Mucosa of descending colon (tissue), 3 donors: ENCODE measurements around the gene MMP14. TPM values are rescaled to one million over a fixed set of nuclear protein-coding genes. Genes with fewer than 3 reads are reported as not detected.

Experiments
- ATAC-seq: fragments of 200-7000 bp; cut with Tn5 transposase; one replicate; pipeline ENCODE4 v1.9.1; 2020; ENCODE audit warnings: mild to moderate bottlenecking, moderate library complexity
- DNase-seq, 3 donors: peaks; one replicate each; pipeline ENCODE4 v3.0.0-alpha.2; 2020
- H3K36me3 ChIP-seq: fragments of 200-600 bp; one replicate; pipeline ENCODE4 v1.8.0; 2021; ENCODE audit warnings: low read depth, mild to moderate bottlenecking
- H3K4me1 ChIP-seq: fragments of 200-600 bp; one replicate; pipeline ENCODE4 v1.8.0; 2021; ENCODE audit warnings: low read depth, mild to moderate bottlenecking
- H3K4me3 ChIP-seq: fragments of 200-600 bp; one replicate; pipeline ENCODE4 v1.8.0; 2021; ENCODE audit warnings: mild to moderate bottlenecking
- H3K9me3 ChIP-seq: fragments of 200-600 bp; one replicate; pipeline ENCODE4 v1.8.0; 2021; ENCODE audit warnings: mild to moderate bottlenecking
- intact Hi-C, 2 donors: fragments of 100-400 bp; cut with DNase I in 1 of 2; cut with micrococcal nuclease in 1 of 2; formaldehyde crosslinking; loops; one replicate each; pipeline versions ENCODE4 v1.11.0 to v1.11.1; 2022; cut with DNase I, micrococcal nuclease
- total RNA-seq, 3 donors: library from RNA; stranded (reverse); fragmentation: NEBNext Ultra II Directional in 2 of 3; extraction: Animal tissue kit (Norgen Biotek cat#: 25700) in 2 of 3; gene quantifications; one replicate each; pipeline versions ENCODE4 v1.2.1 to v1.2.4, GENCODE V29; 2021 to 2023
- TF ChIP-seq, protein P1 (sequence below): fragments of 200-600 bp; IDR thresholded peaks from one replicate; pipeline ENCODE4 v1.8.0; 2022; ENCODE audit warnings: antibody characterized with exemption, mild to moderate bottlenecking
- donor health status: DM: no; HTN: no; CAD: no; lungs with moderate emphysema.
- donor health status: DM: no; HTN: no; CAD: no.
- donor health status: DM: no; HTN: yes; CAD: no.

Gene MMP14
- total RNA-seq, 3 donors from 2014 or later = 48.1 to 161 (median 104) TPM

- Histone ChIP-seq H3K4me1 (peaks cover 5% of the 10 kb centered on the region), H3K4me3 (no peak overlapping the region), H3K36me3 (no peaks in the 10 kb centered on the region), H3K9me3 (no peaks in the 10 kb centered on the region)
- ATAC-seq (no peak), DNase-seq (no peak)
- intact Hi-C loops = no loop called here
- TF ChIP-seq, protein P1, sequence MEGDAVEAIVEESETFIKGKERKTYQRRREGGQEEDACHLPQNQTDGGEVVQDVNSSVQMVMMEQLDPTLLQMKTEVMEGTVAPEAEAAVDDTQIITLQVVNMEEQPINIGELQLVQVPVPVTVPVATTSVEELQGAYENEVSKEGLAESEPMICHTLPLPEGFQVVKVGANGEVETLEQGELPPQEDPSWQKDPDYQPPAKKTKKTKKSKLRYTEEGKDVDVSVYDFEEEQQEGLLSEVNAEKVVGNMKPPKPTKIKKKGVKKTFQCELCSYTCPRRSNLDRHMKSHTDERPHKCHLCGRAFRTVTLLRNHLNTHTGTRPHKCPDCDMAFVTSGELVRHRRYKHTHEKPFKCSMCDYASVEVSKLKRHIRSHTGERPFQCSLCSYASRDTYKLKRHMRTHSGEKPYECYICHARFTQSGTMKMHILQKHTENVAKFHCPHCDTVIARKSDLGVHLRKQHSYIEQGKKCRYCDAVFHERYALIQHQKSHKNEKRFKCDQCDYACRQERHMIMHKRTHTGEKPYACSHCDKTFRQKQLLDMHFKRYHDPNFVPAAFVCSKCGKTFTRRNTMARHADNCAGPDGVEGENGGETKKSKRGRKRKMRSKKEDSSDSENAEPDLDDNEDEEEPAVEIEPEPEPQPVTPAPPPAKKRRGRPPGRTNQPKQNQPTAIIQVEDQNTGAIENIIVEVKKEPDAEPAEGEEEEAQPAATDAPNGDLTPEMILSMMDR = no peak
Measured at GRCh38 chr14:22845821-22846625, 9.6 kb downstream of the MMP14 start.

DNA sequence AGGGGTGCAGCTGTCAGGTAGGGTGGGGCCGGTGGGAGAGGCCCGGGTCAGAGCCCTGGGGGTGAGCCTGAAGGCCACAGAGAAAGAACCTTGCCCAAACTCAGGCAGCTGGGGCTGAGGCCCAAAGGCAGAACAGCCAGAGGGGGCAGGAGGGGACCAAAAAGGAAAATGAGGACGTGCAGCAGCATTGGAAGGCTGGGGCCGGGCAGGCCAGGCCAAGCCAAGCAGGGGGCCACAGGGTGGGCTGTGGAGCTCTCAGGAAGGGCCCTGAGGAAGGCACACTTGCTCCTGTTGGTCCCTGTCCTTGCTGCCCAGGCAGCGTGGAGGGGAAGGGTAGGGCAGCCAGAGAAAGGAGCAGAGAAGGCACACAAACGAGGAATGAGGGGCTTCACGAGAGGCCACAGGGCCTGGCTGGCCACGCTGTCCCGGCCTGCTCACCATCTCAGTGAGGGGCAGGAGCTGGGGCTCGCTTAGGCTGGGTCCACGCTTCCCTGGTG is 10.5 kb downstream of the MMP14 start:
- intact Hi-C loops = no loop called here
- Histone ChIP-seq H3K4me1 (peaks cover 5% of the 10 kb centered on the region), H3K4me3 (no peak overlapping the region), H3K36me3 (no peaks in the 10 kb centered on the region), H3K9me3 (no peaks in the 10 kb centered on the region)
- TF ChIP-seq, protein P1 = no peak
- ATAC-seq = no peak
- no peak for DNase-seq

DNA sequence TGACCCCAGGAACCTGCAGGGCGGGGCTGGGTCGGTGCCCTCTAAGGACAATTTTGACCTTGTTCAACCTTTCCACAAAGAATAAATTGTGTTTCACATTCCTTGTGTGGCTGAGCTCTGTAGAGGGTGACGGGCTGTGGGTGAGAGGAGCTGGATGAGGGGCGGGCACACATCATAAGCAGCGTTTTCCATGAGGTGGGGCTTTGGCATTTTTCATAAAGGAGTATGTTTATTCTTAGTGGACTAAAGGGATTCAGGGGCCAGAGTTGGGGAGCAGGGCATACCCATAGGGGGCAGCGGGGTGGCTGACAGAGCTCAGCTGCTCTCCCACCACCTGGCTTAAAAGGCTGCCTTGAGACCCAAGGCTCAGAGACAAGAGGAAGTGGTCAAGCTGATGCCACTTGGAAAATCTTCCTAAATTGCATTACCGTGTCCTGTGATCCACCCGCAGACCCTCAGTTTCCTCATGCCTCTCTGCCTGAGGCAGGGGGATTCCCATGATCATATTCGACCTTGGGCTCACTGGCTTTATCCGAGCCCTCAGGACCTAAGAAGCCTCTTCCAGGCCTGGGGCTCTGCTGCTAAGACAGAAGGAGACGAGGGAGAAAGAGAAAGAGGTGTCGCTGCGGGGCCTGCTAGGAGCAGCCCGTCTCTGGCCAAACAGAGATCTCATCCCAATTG is 11.4 kb downstream of the MMP14 start:
- H3K4me3 ChIP-seq = no peak overlapping the region
- DNase-seq (no peak), ATAC-seq (no peak)
- intact Hi-C loops = no loop called here
- TF ChIP-seq, protein P1 = no peak
- H3K4me1 ChIP-seq = peaks cover 10% of the 10 kb centered on the region
- H3K9me3 ChIP-seq = no peaks in the 10 kb centered on the region
- no peaks in the 10 kb centered on the region for H3K36me3 ChIP-seq

DNA sequence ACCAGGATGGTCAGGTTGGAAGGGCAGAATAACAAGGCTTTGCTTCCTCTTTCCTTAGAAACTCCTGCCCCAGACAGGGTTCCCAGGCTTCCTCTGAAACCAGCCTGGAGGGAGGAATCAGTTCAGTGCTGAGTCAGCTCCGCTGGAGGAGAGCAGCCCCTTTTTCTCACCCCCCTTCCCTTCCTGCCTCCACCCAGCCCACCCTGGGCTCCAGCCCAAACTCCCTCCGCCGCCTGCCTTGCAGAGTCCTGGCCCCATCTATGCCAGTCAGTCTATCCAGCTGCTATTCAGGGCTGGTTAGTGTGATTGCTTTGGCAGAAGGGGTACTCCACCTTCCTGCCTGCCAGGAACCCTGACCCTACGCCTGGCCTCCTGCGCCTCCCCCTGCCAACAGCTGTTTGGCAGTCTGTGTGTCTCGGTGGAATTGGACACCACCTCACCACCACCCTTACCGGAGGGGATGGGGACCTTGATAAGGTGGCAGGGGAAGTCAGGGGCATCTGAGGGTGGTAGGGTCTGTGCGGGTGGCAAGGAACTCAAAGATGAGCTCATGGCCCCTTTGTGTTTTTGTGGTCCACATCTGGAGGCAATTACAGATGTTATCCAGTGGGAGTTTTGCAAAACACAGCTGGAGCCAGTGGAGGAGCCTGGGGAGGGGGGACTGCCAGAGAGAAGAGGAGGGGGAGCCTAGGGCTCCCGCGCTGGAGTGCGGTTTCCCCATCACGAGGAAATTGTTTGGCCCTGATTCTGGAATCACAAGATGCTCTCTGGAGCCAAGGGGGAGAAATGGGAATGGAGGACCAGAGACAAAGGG is 12.2 kb downstream of the MMP14 start:
- intact Hi-C loops = no loop called here
- H3K36me3 ChIP-seq = no peaks in the 10 kb centered on the region
- TF ChIP-seq, protein P1 = no peak
- peaks cover 10% of the 10 kb centered on the region for H3K4me1 ChIP-seq
- no peaks in the 10 kb centered on the region for H3K9me3 ChIP-seq
- H3K4me3 ChIP-seq = no peak overlapping the region
- peak; percentile 45 to 76 (median 69) for DNase-seq
- peak; percentile 6 for ATAC-seq

DNA sequence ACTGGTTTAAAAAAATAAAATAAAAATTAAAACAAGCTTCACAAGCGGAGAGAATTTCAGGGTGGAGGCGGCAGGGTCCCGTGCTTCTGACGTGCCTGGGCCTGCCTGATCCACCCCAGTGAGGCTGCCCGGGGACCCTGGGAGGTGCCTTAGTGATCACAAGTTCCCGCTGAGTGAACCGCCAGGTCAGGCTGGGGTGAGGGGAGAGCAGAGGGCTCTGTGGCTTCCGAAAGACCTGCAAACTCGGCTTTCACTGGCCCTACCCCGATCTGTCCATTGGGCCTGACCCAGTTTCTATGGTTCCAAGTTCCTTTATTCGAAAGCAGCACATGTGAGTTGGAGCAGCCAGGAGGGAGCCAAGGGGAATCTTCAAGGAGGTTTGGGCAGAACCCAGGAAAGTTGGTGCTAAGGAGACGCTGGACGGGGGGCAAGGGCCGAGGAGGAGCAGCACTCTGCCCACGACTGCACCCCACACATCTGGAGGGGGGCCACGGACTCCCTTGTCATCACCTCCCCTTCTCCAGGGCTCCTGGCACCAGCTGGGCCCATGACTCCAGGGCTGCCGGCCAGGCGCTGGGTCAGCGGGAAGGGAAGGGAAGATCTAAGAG is 12.9 kb downstream of the MMP14 start:
- TF ChIP-seq, protein P1 = no peak
- intact Hi-C loops = no loop called here

More for the DNA sequence above, 12.9 kb downstream of the MMP14 start:
- Histone ChIP-seq H3K9me3 (no peaks in the 10 kb centered on the region), H3K4me3 (no peak overlapping the region), H3K36me3 (no peaks in the 10 kb centered on the region), H3K4me1 (peaks cover 10% of the 10 kb centered on the region)
- DNase-seq = peak in 1 of 3 donors; percentile 61
- no peak for ATAC-seq
